ENCODE results near the gene ZHX3.

DNA sequence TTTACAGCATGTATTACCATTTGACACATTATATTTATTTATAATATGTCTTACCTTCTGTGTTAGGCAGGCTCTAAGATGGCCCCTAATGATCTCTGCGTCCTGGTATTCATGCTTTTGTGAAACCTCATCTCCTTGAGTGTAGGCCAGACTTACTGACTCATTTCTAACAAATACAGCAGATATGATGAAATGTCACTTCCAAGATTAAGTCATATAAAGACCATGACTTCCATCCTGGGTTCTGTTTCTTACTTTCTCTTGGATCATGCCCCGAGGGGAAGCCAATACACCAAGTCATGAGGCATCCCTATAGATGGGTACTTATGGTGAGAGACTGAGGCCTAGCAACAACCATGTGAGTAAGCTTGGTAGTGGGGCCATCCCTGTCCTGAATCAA is 30.2 kb downstream of the ZHX3 start:
- TF ChIP-seq, protein P1, sequence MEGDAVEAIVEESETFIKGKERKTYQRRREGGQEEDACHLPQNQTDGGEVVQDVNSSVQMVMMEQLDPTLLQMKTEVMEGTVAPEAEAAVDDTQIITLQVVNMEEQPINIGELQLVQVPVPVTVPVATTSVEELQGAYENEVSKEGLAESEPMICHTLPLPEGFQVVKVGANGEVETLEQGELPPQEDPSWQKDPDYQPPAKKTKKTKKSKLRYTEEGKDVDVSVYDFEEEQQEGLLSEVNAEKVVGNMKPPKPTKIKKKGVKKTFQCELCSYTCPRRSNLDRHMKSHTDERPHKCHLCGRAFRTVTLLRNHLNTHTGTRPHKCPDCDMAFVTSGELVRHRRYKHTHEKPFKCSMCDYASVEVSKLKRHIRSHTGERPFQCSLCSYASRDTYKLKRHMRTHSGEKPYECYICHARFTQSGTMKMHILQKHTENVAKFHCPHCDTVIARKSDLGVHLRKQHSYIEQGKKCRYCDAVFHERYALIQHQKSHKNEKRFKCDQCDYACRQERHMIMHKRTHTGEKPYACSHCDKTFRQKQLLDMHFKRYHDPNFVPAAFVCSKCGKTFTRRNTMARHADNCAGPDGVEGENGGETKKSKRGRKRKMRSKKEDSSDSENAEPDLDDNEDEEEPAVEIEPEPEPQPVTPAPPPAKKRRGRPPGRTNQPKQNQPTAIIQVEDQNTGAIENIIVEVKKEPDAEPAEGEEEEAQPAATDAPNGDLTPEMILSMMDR (conservative IDR thresholded peaks at IDR 0.05 in 1 of 2, IDR thresholded peaks at IDR 0.05 in 1 of 2; ENCODE audit: low read depth in 1 of 2, low read length in 2 of 2), result no peak
- TF ChIP-seq EZH2 (IDR thresholded peaks at IDR 0.05; ENCODE audit: low read length, missing control alignments), result no peak
